ENCODE data around the gene INSM1.

INSM1 gene, protein sequence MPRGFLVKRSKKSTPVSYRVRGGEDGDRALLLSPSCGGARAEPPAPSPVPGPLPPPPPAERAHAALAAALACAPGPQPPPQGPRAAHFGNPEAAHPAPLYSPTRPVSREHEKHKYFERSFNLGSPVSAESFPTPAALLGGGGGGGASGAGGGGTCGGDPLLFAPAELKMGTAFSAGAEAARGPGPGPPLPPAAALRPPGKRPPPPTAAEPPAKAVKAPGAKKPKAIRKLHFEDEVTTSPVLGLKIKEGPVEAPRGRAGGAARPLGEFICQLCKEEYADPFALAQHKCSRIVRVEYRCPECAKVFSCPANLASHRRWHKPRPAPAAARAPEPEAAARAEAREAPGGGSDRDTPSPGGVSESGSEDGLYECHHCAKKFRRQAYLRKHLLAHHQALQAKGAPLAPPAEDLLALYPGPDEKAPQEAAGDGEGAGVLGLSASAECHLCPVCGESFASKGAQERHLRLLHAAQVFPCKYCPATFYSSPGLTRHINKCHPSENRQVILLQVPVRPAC

DNA sequence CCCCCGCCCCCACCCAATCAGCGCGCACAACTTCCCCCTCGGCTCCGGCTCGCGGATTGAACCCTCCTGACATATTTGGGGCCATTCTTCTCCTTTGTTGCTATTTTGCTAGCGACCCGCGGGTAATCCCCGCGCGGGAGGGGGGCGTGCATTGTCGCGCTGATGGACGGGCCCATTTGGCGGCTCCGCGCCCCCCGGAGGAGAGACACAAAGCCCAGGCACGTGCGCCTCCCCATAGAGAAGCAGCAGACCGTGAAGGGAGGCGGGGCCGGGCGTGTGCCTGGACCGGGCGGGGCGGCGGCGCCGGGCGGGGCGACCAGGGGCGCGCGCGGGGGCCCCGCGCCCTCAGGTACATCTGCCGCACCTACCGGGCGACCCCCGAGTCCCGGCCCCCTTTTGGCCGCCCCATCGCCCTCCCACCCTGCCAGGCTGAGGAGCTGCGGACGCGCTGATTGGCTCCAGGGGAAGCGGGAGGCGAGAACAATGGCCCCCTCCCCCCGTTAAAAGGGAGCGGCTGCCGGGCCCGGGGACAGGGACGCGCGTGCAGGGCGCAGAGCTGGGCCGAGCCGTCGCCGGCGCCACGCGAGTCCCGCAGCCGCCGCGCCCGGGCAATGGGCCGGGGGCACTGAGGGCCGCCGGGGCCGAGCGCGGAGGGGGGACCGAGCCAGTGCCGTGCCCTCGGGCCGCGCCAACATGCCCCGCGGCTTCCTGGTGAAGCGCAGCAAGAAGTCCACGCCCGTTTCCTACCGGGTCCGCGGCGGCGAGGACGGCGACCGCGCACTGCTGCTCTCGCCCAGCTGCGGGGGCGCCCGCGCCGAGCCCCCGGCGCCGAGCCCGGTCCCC lies at the start of gene INSM1:
Gene INSM1 (plus strand): TSS at position 530 of the 843 bp plus-strand sequence. CDS start 164 bp downstream, at position 694.
- TF ChIP-seq, protein P1, sequence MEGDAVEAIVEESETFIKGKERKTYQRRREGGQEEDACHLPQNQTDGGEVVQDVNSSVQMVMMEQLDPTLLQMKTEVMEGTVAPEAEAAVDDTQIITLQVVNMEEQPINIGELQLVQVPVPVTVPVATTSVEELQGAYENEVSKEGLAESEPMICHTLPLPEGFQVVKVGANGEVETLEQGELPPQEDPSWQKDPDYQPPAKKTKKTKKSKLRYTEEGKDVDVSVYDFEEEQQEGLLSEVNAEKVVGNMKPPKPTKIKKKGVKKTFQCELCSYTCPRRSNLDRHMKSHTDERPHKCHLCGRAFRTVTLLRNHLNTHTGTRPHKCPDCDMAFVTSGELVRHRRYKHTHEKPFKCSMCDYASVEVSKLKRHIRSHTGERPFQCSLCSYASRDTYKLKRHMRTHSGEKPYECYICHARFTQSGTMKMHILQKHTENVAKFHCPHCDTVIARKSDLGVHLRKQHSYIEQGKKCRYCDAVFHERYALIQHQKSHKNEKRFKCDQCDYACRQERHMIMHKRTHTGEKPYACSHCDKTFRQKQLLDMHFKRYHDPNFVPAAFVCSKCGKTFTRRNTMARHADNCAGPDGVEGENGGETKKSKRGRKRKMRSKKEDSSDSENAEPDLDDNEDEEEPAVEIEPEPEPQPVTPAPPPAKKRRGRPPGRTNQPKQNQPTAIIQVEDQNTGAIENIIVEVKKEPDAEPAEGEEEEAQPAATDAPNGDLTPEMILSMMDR (IDR thresholded peaks at IDR 0.05; ENCODE audit: control extremely low read depth, extremely low read depth, low read depth, missing control alignments): no peak
- no peak for DNase-seq (ENCODE audit: extremely low spot score)
- ChIA-PET CTCF (interaction anchor here (1.2 kb wide), 2 partner anchors 9 to 84 kb away, joined by 4 read pairs; no protein-coding TSS in a partner anchor), POLR2A (no interaction called here)

DNA sequence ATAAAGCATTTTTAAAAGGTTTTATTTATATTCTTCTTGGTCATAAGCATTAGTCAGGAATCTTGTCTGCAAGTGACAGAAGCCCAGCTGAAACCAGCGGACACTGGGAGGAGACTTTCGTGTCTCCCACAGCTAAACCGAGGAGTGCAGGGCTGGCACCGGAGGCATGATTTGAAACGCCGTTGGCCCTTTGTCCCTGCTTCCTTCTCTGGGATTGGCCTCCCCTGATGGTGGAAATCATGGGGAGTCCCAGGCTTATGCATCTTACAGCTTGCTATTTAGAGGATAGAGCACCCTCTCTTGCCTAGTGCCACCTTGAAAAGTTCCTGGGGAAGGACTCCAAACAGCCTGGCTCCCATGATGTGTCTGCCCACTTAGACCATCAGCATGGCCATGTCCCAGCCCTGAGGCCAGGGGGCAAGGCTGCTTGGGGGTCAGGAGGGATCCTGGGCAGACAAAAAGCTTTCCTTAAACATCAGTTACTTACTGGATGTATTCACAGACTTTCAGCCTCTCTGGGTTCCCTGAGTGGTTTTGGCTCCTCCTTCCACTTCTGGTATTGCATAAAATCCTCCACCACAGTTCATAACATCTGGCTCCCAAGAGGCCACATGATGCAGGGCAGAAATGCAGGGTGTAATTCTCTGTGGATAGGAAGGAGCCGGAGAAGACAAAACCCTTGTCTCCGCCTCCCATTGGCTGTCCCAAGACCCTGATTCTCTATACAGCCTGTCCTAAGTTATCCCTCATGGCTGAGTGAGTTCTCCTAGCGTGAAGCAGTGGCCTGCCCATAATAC lies 49.3 kb upstream of the INSM1 start:
- no peak for DNase-seq (ENCODE audit: extremely low spot score)
- CTCF ChIA-PET: interaction anchor here (1.0 to 1.2 kb wide), 2 partner anchors 9 to 15 kb away, joined by 3 read pairs; no protein-coding TSS in a partner anchor
- POLR2A ChIA-PET: no interaction called here
- TF ChIP-seq, protein P1 (IDR thresholded peaks at IDR 0.05; ENCODE audit: control extremely low read depth, extremely low read depth, low read depth, missing control alignments): no peak

DNA sequence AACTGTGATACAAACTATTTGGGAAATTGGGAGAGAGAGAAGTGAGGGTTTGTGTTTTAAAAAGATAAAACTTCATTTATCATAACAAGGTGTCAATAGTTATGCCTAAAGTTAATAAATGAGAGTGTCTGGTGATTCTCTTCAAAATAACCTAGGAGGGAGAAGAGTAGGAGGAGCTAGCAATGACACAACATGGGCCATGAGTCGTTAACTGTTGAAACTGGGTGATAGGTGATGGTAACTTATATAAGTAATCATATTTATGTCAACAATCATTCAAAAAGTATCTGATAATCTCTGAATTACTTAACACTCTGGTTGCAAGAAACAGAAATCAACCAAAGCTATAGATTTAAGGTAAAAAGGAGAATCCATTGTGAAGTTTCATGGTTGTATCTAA lies 46.8 kb upstream of the INSM1 start:
- no peak for DNase-seq (ENCODE audit: extremely low spot score)
- ChIA-PET POLR2A (no interaction called here), CTCF (interaction anchor here (1.1 kb wide), 1 partner anchor 10 kb away, joined by 3 read pairs; no protein-coding TSS in a partner anchor)
- TF ChIP-seq, protein P1 (IDR thresholded peaks at IDR 0.05; ENCODE audit: control extremely low read depth, extremely low read depth, low read depth, missing control alignments): no peak

DNA sequence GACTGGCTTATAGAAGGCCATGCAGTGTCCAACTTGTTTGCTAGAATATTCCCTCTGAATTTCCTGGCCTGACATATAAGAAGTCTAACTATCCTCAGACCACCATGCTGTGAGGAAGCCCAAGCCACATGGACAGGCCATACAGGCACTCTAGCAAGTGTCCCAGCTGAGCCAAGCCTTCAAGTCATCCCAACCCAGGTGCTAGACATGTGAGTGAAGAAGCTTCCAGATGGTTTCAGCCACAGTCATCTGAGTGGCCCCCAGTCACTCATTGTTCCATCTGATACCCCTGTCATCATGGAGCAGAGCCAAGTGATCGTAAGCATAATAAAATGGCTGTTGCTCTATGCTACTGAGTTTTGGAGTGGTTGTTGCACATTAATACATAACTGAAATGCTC lies 46.0 kb upstream of the INSM1 start:
- ChIA-PET POLR2A (no interaction called here), CTCF (no interaction called here)
- TF ChIP-seq, protein P1 (IDR thresholded peaks at IDR 0.05; ENCODE audit: control extremely low read depth, extremely low read depth, low read depth, missing control alignments): no peak
- DNase-seq (ENCODE audit: extremely low spot score): no peak

DNA sequence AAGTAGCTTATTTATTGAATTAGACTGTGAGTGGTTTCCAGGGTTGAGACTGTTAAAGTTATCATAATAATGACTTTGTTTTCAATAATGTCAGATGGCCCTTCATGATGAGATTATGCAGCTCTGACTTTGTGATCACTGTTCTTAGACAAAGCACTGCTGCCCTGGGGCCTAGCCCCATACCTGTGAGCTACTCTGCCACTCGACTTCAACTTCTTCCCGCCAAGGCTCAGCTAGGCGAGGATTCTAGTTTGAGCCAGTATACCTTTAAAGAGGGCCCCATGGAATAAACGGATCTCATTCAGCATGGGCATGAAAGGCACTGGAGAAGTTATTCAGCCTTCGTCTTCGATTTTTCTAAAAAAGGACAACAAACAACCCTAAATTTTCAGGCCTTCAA lies 45.0 kb upstream of the INSM1 start:
- ChIA-PET POLR2A (no interaction called here), CTCF (interaction anchor here (2.2 kb wide), 1 partner anchor 10 kb away, joined by 7 read pairs; no protein-coding TSS in a partner anchor)
- DNase-seq (ENCODE audit: extremely low spot score): no peak
- TF ChIP-seq, protein P1 (IDR thresholded peaks at IDR 0.05; ENCODE audit: control extremely low read depth, extremely low read depth, low read depth, missing control alignments): no peak
